GM12801 (cell line): ENCODE results near the gene MRPL17.

Experiments used
- CTCF ChIP-seq: IDR thresholded peaks from one replicate; pipeline ENCODE4 v1.5.1; 2011; ENCODE audit warnings: control low read depth; ENCODE audit not compliant: insufficient read length; ENCODE audit errors: extremely low read depth

MRPL17 gene

GRCh38 chr11:6633422-6634408 lies 49.4 kb downstream of the MRPL17 start:
- TF ChIP-seq CTCF, result no peak

DNA sequence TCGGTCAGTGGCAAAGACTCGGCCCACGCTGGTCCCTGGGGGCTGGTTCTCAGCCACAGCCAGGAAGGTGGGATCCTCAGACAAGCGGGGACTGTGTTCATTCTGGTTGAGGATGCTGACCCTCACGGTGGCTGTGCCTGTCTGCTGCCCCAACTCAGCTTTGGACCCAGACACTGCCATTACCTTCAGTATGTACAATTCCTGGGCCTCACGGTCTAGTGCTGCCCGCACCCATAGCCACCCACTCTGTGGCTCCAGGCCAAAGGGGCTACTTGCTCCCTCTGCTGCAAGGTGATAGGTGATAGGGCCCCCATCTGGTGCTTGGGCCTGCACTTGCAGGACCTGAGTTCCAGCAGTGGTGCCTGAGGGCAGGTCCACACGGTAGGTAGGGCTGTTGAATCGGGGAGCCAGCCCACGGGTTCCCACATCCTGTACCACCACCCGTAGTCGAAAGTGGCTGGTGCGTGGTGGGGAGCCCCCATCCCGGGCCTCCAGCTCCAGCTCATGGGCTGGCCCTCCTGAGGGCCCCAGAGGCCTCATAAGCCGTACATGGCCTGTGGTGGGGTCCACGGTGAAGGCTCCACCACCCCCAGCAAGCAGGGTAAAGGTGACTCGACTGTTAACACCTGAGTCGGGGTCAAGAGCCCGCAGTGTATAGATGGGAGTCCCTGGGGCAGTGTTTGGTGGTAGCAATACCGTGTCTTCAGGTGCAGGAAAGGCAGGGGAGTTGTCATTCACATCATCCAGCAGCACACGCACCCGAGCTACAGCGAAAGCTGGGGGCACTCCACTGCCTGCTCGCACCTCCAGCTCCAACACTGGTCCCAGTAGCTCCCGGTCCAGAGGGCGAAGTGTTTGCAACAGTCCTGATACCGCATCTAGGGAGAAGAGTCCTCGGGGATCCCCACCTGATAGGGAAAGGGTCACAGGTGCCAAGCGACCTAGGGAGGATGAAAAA lies 50.7 kb downstream of the MRPL17 start:
- TF ChIP-seq CTCF, result no peak

DNA sequence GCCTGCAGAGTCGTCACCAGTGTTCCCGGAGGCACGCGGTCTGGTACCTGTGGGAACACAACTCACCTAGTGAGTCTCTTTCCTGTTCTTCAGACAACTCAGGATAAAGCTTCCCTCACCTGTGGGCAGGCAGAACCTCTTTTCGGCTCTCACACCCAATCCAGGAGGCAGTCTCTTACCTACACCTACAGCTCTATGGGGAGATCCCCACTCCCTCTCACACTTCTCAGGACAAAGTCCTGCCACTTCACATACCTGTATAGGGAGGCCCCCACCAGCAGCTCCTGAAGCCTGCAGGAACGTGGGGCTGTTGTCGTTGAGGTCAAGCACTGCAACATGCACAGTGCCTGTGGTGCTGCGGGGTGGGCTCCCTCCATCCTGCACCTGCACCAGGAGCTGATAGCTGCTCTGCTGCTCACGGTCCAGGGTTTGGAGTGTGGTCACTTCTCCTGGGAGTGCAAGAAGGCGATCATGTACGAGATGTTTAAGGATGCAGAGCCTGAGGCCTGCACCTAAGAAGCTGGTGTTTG lies 51.7 kb downstream of the MRPL17 start:
- no peak for TF ChIP-seq CTCF

DNA sequence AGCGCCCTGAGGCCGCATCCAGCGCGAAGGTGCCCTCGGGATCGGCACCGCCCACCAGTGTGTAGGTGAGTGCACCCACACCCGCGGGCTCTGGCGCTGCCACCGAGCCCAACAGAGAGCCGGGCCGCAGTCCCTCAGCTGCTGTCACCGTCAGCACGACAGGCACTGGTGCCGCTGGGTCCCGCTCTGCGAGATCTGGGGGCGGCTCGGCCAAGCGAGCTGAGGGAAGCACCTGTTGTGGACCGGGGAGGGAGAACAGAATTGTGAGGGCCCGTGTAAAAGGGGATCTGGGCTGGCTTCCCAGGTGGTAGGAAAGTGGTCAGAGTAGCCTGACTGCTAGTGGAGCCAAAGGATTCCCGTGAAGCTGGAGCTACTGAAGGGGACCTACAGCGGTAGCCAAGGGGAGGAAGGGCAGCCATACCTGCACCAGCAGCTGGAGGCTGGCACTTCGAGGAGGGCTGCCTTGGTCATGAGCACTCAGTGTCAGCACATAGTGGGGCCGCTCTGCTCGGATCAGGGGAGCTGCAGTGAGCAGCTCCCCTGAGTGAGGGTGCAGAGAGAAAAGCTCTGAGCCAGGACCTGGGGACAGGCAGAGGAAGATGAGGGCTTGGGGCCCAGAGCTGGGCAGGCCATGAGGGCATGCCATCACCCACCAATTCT lies 52.4 kb downstream of the MRPL17 start:
- TF ChIP-seq CTCF, result no peak
